Fibroblast of the aortic adventitia (primary cell): ENCODE data around the gene DDA1. TPM values are rescaled to one million over a fixed set of nuclear protein-coding genes. Genes with fewer than 3 reads are reported as not detected.

Experiments used
- DNase-seq: peaks from one replicate; pipeline ENCODE4 v3.0.0-alpha.2; 2010; ENCODE audit warnings: low read depth
- H3K4me3 ChIP-seq: 2 replicates; pipeline ENCODE4 v1.5.1; 2011; ENCODE audit warnings: low read depth, mild to moderate bottlenecking, control low read depth, low read length, moderate library complexity
- CTCF ChIP-seq: IDR thresholded peaks from 2 replicates; pipeline ENCODE4 v1.5.1; 2011; ENCODE audit warnings: mild to moderate bottlenecking, low read length, control low read depth, inconsistent platforms; ENCODE audit not compliant: insufficient read depth
- total RNA-seq: library from RNA; depleted of rRNA; stranded (reverse); fragments of >200 nt; gene quantifications from 2 replicates; pipeline ENCODE4 v1.2.3, GENCODE V29; 2012; ENCODE audit warnings: low replicate concordance

The DDA1 gene
- total RNA-seq, 1 donor, result 20.2 TPM

GRCh38 chr19:17281391-17282304, 27.7 kb upstream of the DDA1 start, which contains the start of gene ANKLE1:
Gene ANKLE1, plus strand, starts transcription at chr19:17281901. Its CDS starts 20 bp downstream, at chr19:17281921.
- no peak for TF ChIP-seq CTCF
- DNase-seq, result no peak
- peak within 1 kb of the TSS; percentile 58 for H3K4me3 ChIP-seq

- H3K4me3 ChIP-seq, result peak overlapping the region; percentile 58
- peak; percentile 68 for DNase-seq
- peak; percentile 90 for TF ChIP-seq CTCF
Observed at GRCh38 chr19:17282488-17283125, 26.8 kb upstream of the DDA1 start.

GRCh38 chr19:17283504-17283996, 25.8 kb upstream of the DDA1 start:
- no peak for TF ChIP-seq CTCF
- no peak overlapping the region for H3K4me3 ChIP-seq
- DNase-seq, result no peak

- DNase-seq, result no peak
- no peak for TF ChIP-seq CTCF
- no peak overlapping the region for H3K4me3 ChIP-seq
Observed at GRCh38 chr19:17285415-17286135, 23.8 kb upstream of the DDA1 start.

GRCh38 chr19:17286263-17286662, 23.1 kb upstream of the DDA1 start:
- no peak overlapping the region for H3K4me3 ChIP-seq
- TF ChIP-seq CTCF, result no peak
- DNase-seq, result no peak

- TF ChIP-seq CTCF, result no peak
- no peak for DNase-seq
- H3K4me3 ChIP-seq, result no peak overlapping the region
Observed at GRCh38 chr19:17286752-17287151, 22.6 kb upstream of the DDA1 start.
